Muscle layer of duodenum (tissue), 2 donors: Measurements from ENCODE around the gene MATN1.

Experiments used
- H3K27ac ChIP-seq: one replicate; pipeline ENCODE4 v1.7.0; 2013; ENCODE audit warnings: mild to moderate bottlenecking, low read length
- H3K27me3 ChIP-seq: one replicate; pipeline ENCODE4 v1.7.0; 2013; ENCODE audit warnings: low read depth, mild to moderate bottlenecking, control low read depth, low read length
- H3K36me3 ChIP-seq, 2 donors: one replicate each; pipeline ENCODE4 v1.7.0; 2013; ENCODE audit warnings: low read length in 2 of 2, control low read depth in 1 of 2, mild to moderate bottlenecking in 1 of 2; ENCODE audit not compliant: insufficient read depth in 2 of 2, control insufficient read depth in 1 of 2
- H3K4me1 ChIP-seq, 2 donors: one replicate each; pipeline ENCODE4 v1.7.0; 2013; ENCODE audit warnings: low read length in 2 of 2, mild to moderate bottlenecking in 2 of 2, control low read depth in 1 of 2, moderate library complexity in 1 of 2; ENCODE audit not compliant: insufficient read depth in 2 of 2, control insufficient read depth in 1 of 2
- H3K4me3 ChIP-seq, 2 donors: one replicate each; pipeline ENCODE4 v1.7.0; 2013; ENCODE audit warnings: low read length in 2 of 2, low read depth in 1 of 2, mild to moderate bottlenecking in 1 of 2
- H3K9me3 ChIP-seq, 2 donors: one replicate each; pipeline ENCODE4 v1.7.0; 2013; ENCODE audit warnings: low read length in 2 of 2, control low read depth in 1 of 2, mild to moderate bottlenecking in 1 of 2; ENCODE audit not compliant: control insufficient read depth in 1 of 2
- donor health status: healthy.

The MATN1 gene

GRCh38 chr1:30742300-30742962 lies 19.0 kb upstream of the MATN1 start:
- Histone ChIP-seq H3K27ac (no peak overlapping the region), H3K4me3 (no peak overlapping the region), H3K9me3 (no peaks in the 10 kb centered on the region), H3K36me3 (peaks cover 0 to 10% of the 10 kb centered on the region in 2 donors), H3K27me3 (no peaks in the 10 kb centered on the region), H3K4me1 (no peaks in the 10 kb centered on the region)

- no peak overlapping the region for H3K4me3 ChIP-seq
- no peak overlapping the region for H3K27ac ChIP-seq
- H3K36me3 ChIP-seq = peaks cover 0 to 10% of the 10 kb centered on the region in 2 donors
- no peaks in the 10 kb centered on the region for H3K9me3 ChIP-seq
- no peaks in the 10 kb centered on the region for H3K4me1 ChIP-seq
- H3K27me3 ChIP-seq = no peaks in the 10 kb centered on the region
These were observed 18.0 kb upstream of the MATN1 start for GRCh38 chr1:30741239-30741894.

GRCh38 chr1:30740251-30741238 lies 17.2 kb upstream of the MATN1 start:
- Histone ChIP-seq H3K4me3 (no peak overlapping the region), H3K9me3 (no peaks in the 10 kb centered on the region), H3K27ac (no peak overlapping the region), H3K27me3 (no peaks in the 10 kb centered on the region), H3K36me3 (peaks cover 6 to 12% of the 10 kb centered on the region in 2 donors), H3K4me1 (no peaks in the 10 kb centered on the region)

GRCh38 chr1:30739601-30740000 lies 16.2 kb upstream of the MATN1 start:
- peaks cover 6 to 13% of the 10 kb centered on the region in 2 donors for H3K36me3 ChIP-seq
- no peaks in the 10 kb centered on the region for H3K9me3 ChIP-seq
- H3K4me3 ChIP-seq = no peak overlapping the region
- H3K27ac ChIP-seq = no peak overlapping the region
- H3K27me3 ChIP-seq = no peaks in the 10 kb centered on the region
- no peaks in the 10 kb centered on the region for H3K4me1 ChIP-seq

- H3K27ac ChIP-seq = no peak overlapping the region
These were observed 15.6 kb upstream of the MATN1 start for GRCh38 chr1:30738715-30739559.

GRCh38 chr1:30738040-30738714 lies 14.8 kb upstream of the MATN1 start:
- Histone ChIP-seq H3K27me3 (no peaks in the 10 kb centered on the region), H3K36me3 (peaks cover 6 to 13% of the 10 kb centered on the region in 2 donors), H3K9me3 (no peaks in the 10 kb centered on the region), H3K4me1 (no peaks in the 10 kb centered on the region), H3K4me3 (no peak overlapping the region), H3K27ac (no peak overlapping the region)

More at GRCh38 chr1:30738715-30739559, 15.6 kb upstream of the MATN1 start:
- H3K4me3 ChIP-seq = no peak overlapping the region
- no peaks in the 10 kb centered on the region for H3K4me1 ChIP-seq
- peaks cover 6 to 13% of the 10 kb centered on the region in 2 donors for H3K36me3 ChIP-seq
- H3K9me3 ChIP-seq = no peaks in the 10 kb centered on the region
- no peaks in the 10 kb centered on the region for H3K27me3 ChIP-seq

- Histone ChIP-seq H3K27ac (no peak overlapping the region), H3K27me3 (no peaks in the 10 kb centered on the region), H3K9me3 (no peaks in the 10 kb centered on the region), H3K4me1 (no peaks in the 10 kb centered on the region), H3K36me3 (peaks cover 6 to 13% of the 10 kb centered on the region in 2 donors), H3K4me3 (no peak overlapping the region)
These were observed 14.1 kb upstream of the MATN1 start for GRCh38 chr1:30737357-30738039.

GRCh38 chr1:30735668-30736498 lies 12.5 kb upstream of the MATN1 start:
- Histone ChIP-seq H3K4me3 (no peak overlapping the region), H3K27ac (no peak overlapping the region), H3K9me3 (no peaks in the 10 kb centered on the region), H3K27me3 (no peaks in the 10 kb centered on the region), H3K4me1 (no peaks in the 10 kb centered on the region), H3K36me3 (peaks cover 6 to 13% of the 10 kb centered on the region in 2 donors)

GRCh38 chr1:30735124-30735523 lies 11.7 kb upstream of the MATN1 start:
- Histone ChIP-seq H3K27ac (no peak overlapping the region), H3K36me3 (peaks cover 6 to 13% of the 10 kb centered on the region in 2 donors), H3K4me3 (no peak overlapping the region), H3K9me3 (no peaks in the 10 kb centered on the region), H3K27me3 (no peaks in the 10 kb centered on the region), H3K4me1 (no peaks in the 10 kb centered on the region)
